Left lung (tissue), 10 donors: ENCODE results near the gene STAT5B. TPM values are rescaled to one million over a fixed set of nuclear protein-coding genes. Genes with fewer than 3 reads are reported as not detected.
"Not testable (repeated sequence)": the region's sequence is repeated elsewhere in the genome, so short reads cannot be mapped to it uniquely, and the experiment has no call there.

Experiments used
- ATAC-seq: fragments of 200-7000 bp; cut with Tn5 transposase; one replicate; pipeline ENCODE4 v1.9.1; 2020; ENCODE audit warnings: moderate library complexity
- DNase-seq, 4 donors: peaks; one replicate each; pipeline ENCODE4 v3.0.0-alpha.2; 2013 to 2020
- H3K27ac ChIP-seq, 2 donors: fragments of 200-600 bp; sonication (generic) in 1 of 2; one replicate each; pipeline versions ENCODE4 v1.5.0 to v1.8.0; 2020 to 2021
- H3K27me3 ChIP-seq, 2 donors: fragments of 200-600 bp; sonication (generic) in 1 of 2; one replicate each; pipeline versions ENCODE4 v1.5.0 to v1.8.0; 2020 to 2021
- H3K36me3 ChIP-seq, 2 donors: fragments of 200-600 bp; sonication (generic) in 1 of 2; one replicate each; pipeline versions ENCODE4 v1.5.0 to v1.8.0; 2020 to 2021
- H3K4me1 ChIP-seq, 2 donors: fragments of 200-600 bp; one replicate each; pipeline ENCODE4 v1.8.0; 2021
- H3K4me3 ChIP-seq, 2 donors: fragments of 200-600 bp; sonication (generic) in 1 of 2; one replicate each; pipeline versions ENCODE4 v1.5.0 to v1.8.0; 2020 to 2021; ENCODE audit warnings: mild to moderate bottlenecking in 1 of 2
- H3K9me3 ChIP-seq, 2 donors: fragments of 200-600 bp; sonication (generic) in 1 of 2; one replicate each; pipeline versions ENCODE4 v1.5.0 to v1.8.0; 2020 to 2021
- CTCF ChIP-seq, 2 donors: fragments of 200-600 bp; sonication (generic) in 1 of 2; IDR thresholded peaks; one replicate each; pipeline versions ENCODE4 v1.5.0 to v1.8.0; 2021; ENCODE audit warnings: antibody characterized with exemption in 2 of 2
- intact Hi-C, 2 donors: fragments of 100-400 bp; cut with DNase I; formaldehyde crosslinking; loops; one replicate each; pipeline versions ENCODE4 v1.11.2 to v1.14.2; 2022
- polyA plus RNA-seq, 6 donors: library from polyadenylated mRNA; unstranded; fragments of 120-200 nt; gene quantifications; one replicate each; pipeline ENCODE4 v1.2.1, GENCODE V29; 2013; ENCODE audit not compliant: insufficient read length in 6 of 6
- total RNA-seq, 2 donors: library from RNA; stranded (reverse); fragmentation: NEBNext Ultra II Directional; extraction: Animal tissue kit (Norgen Biotek cat#: 25700); gene quantifications; one replicate each; pipeline ENCODE4 v1.2.1, GENCODE V29; 2021
- donor health status: DM: no; HTN: yes; CAD: no.
- donor health status: DM: no; HTN: no; CAD: no.

The STAT5B gene
- total and polyA plus RNA-seq, 8 donors, result 41.5 to 70.9 (median 57.4) TPM

GRCh38 chr17:42189651-42189965 is 86.6 kb downstream of the STAT5B start:
- Histone ChIP-seq H3K4me3 (no peak overlapping the region), H3K27ac (no peak overlapping the region), H3K27me3 (no peaks in the 10 kb centered on the region), H3K36me3 (peaks cover 0 to 7% of the 10 kb centered on the region in 2 donors), H3K4me1 (peaks cover 9 to 55% of the 10 kb centered on the region in 2 donors), H3K9me3 (no peaks in the 10 kb centered on the region)
- TF ChIP-seq CTCF (IDR thresholded peaks at IDR 0.05), result no peak
- ATAC-seq (no peak), DNase-seq (peak in 1 of 4 donors; percentile 71)
- intact Hi-C loops, result no loop called here

GRCh38 chr17:42188749-42189650 is 87.2 kb downstream of the STAT5B start:
- peaks cover 9 to 58% of the 10 kb centered on the region in 2 donors for H3K4me1 ChIP-seq
- H3K27ac ChIP-seq, result no peak overlapping the region
- TF ChIP-seq CTCF (IDR thresholded peaks at IDR 0.05), result no peak
- H3K9me3 ChIP-seq, result no peaks in the 10 kb centered on the region
- H3K4me3 ChIP-seq, result no peak overlapping the region
- DNase-seq, result peak in 1 of 4 donors; percentile 56
- H3K36me3 ChIP-seq, result peaks cover 0 to 7% of the 10 kb centered on the region in 2 donors
- H3K27me3 ChIP-seq, result no peaks in the 10 kb centered on the region
- ATAC-seq, result no peak
- intact Hi-C loops, result no loop called here

DNA sequence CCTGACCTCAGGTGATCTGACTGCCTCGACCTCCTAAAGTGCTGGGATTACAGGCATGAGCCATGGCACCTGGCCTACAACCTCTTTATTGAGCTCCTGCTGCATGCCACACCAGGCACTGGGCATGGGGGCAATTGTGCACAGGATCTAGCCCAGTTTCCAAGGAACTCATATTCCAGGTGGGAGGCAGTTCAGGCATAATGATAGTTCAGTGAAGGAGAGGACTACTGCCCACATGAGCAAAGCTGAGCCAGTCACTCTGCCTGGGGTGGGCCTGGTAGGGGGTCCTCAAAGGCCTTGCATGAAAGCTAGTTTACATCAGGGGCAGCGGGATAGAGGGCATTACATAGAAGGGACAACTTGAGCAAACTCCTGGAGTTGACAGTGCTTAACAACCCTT is 88.4 kb downstream of the STAT5B start:
- Histone ChIP-seq H3K36me3 (peaks cover 0 to 7% of the 10 kb centered on the region in 2 donors), H3K4me3 (no peak overlapping the region), H3K9me3 (no peaks in the 10 kb centered on the region), H3K4me1 (peaks cover 1 to 58% of the 10 kb centered on the region in 2 donors), H3K27me3 (no peaks in the 10 kb centered on the region), H3K27ac (no peak overlapping the region)
- ATAC-seq (no peak), DNase-seq (no peak)
- intact Hi-C loops, result no loop called here
- no peak for TF ChIP-seq CTCF (IDR thresholded peaks at IDR 0.05)

GRCh38 chr17:42186191-42186590 is 90.0 kb downstream of the STAT5B start:
- ATAC-seq, H3K27ac ChIP-seq, DNase-seq, H3K36me3 ChIP-seq, H3K9me3 ChIP-seq, intact Hi-C loops, H3K4me3 ChIP-seq: not testable (repeated sequence)
- Histone ChIP-seq H3K27me3 (peaks cover 0 to 16% of the 10 kb centered on the region in 2 donors), H3K4me1 (peaks cover 1 to 58% of the 10 kb centered on the region in 2 donors)

DNA sequence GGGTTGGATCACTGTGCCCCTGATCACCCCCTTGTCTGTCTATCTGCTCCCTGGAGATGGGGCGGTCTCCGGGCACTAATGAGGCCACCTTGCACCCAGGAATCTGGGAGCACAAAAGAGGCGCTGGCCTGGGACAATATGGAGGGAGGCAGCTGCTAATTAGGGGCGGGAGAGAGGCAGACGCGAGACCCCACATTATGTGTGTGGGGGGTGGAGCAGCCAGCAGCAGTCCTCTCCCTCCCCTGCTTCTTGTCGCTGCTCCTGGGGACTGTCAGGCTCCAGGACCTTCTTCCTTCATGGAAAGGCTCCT is 90.6 kb downstream of the STAT5B start:
- Histone ChIP-seq H3K36me3 (peaks cover 0 to 2% of the 10 kb centered on the region in 2 donors), H3K9me3 (no peaks in the 10 kb centered on the region), H3K27ac (no peak overlapping the region), H3K4me1 (peaks cover 7 to 65% of the 10 kb centered on the region in 2 donors), H3K27me3 (peaks cover 6 to 22% of the 10 kb centered on the region in 2 donors), H3K4me3 (no peak overlapping the region)
- no peak for TF ChIP-seq CTCF (IDR thresholded peaks at IDR 0.05)
- intact Hi-C loops, result no loop called here
- ATAC-seq (no peak), DNase-seq (no peak)
